HEK293 (cell line): ENCODE data around the gene MUC5AC.

Source experiments
- CTCF ChIA-PET: fragments of 350-600 bp; formaldehyde crosslinking; extraction: SDS; loops from one replicate; lab custom pipeline; 2021; ENCODE audit warnings: antibody characterized with exemption; lab: Yijun Ruan, JAX
- POLR2A ChIA-PET: fragments of 300-600 bp; formaldehyde crosslinking; extraction: SDS; loops from one replicate; lab custom pipeline; 2020; ENCODE audit warnings: antibody characterized with exemption, inconsistent platforms; lab: Yijun Ruan, JAX
- H3K27ac ChIP-seq: fragments of 200-500 bp; sonication (Bioruptor generic); 2 replicates; pipeline ENCODE4 v1.5.1; 2014; ENCODE audit warnings: low read depth, low read length, control low read depth, inconsistent platforms; ENCODE audit errors: extremely low read depth
- H3K36me3 ChIP-seq, 2 experiments: fragments of 200-500 bp in 1 of 2; sonication (Bioruptor generic) in 1 of 2; 1 replicate in 1 of 2; 2 replicates in 1 of 2; pipeline ENCODE4 v1.5.1; 2014 to 2017; ENCODE audit warnings: inconsistent platforms in 2 of 2, low read length in 2 of 2; ENCODE audit not compliant: control insufficient read depth in 2 of 2, insufficient read depth in 1 of 2
- H3K4me1 ChIP-seq: fragments of 200-500 bp; sonication (Bioruptor generic); 2 replicates; pipeline ENCODE4 v1.5.1; 2014; ENCODE audit warnings: mild to moderate bottlenecking, low read length, inconsistent platforms; ENCODE audit not compliant: control insufficient read depth, insufficient read depth
- H3K4me3 ChIP-seq: 2 replicates; pipeline ENCODE4 v1.5.1; 2011; ENCODE audit warnings: low read depth, mild to moderate bottlenecking, control low read depth, low read length, moderate library complexity
- H3K9me3 ChIP-seq: fragments of 200-500 bp; sonication (Bioruptor generic); 2 replicates; pipeline ENCODE4 v1.5.1; 2014; ENCODE audit warnings: low read depth, low read length, inconsistent platforms; ENCODE audit not compliant: control insufficient read depth, insufficient read depth
- ATF2 ChIP-seq: fragments of 450-650 bp; formaldehyde crosslinking; IDR thresholded peaks from 2 replicates; pipeline ENCODE4 v1.5.1; 2016; ENCODE audit warnings: missing biosample characterization, missing genetic modification characterization, low read depth
- IKZF3 ChIP-seq: fragments of 450-650 bp; IDR thresholded peaks from 2 replicates; pipeline ENCODE4 v1.5.0; 2018; ENCODE audit warnings: missing biosample characterization, mild to moderate bottlenecking, missing genetic modification characterization, moderate library complexity
- OSR2 ChIP-seq: fragments of 450-650 bp; formaldehyde crosslinking; IDR thresholded peaks from 2 replicates; pipeline ENCODE4 v1.5.1; 2016; ENCODE audit warnings: missing biosample characterization, missing genetic modification characterization
- PBX3 ChIP-seq: sonication (generic); formaldehyde crosslinking; IDR thresholded peaks from 2 replicates; pipeline ENCODE4 v1.8.1; 2022; ENCODE audit warnings: mild to moderate bottlenecking, moderate library complexity, missing genetic modification reagents
- PRDM2 ChIP-seq: fragments of 450-650 bp; formaldehyde crosslinking; IDR thresholded peaks from 2 replicates; pipeline ENCODE4 v1.5.1; 2016; ENCODE audit warnings: missing biosample characterization, missing genetic modification characterization, borderline replicate concordance
- SP3 ChIP-seq: fragments of 450-650 bp; formaldehyde crosslinking; IDR thresholded peaks from 2 replicates; pipeline ENCODE4 v1.5.1; 2016; ENCODE audit warnings: missing biosample characterization, missing genetic modification characterization
- YY1 ChIP-seq: fragments of 450-650 bp; formaldehyde crosslinking; IDR thresholded peaks from 2 replicates; pipeline ENCODE4 v1.5.1; 2018; ENCODE audit warnings: missing biosample characterization, missing genetic modification characterization
- ZBTB1 ChIP-seq: fragments of 450-650 bp; formaldehyde crosslinking; IDR thresholded peaks from 2 replicates; pipeline ENCODE4 v1.5.1; 2016; ENCODE audit warnings: missing biosample characterization, missing genetic modification characterization
- ZBTB21 ChIP-seq: fragments of 450-650 bp; formaldehyde crosslinking; IDR thresholded peaks from 2 replicates; pipeline ENCODE4 v1.5.1; 2017; ENCODE audit warnings: missing biosample characterization, missing genetic modification characterization
- ZBTB26 ChIP-seq: fragments of 450-650 bp; formaldehyde crosslinking; optimal IDR thresholded peaks from 2 replicates; pipeline ENCODE3; 2016; ENCODE audit warnings: missing biosample characterization, mild to moderate bottlenecking, missing genetic modification characterization
- ZIC2 ChIP-seq: fragments of 450-650 bp; formaldehyde crosslinking; IDR thresholded peaks from 2 replicates; pipeline ENCODE4 v1.5.1; 2016; ENCODE audit warnings: missing biosample characterization, missing genetic modification characterization
- ZNF112 ChIP-seq: fragments of 450-650 bp; formaldehyde crosslinking; IDR thresholded peaks from 2 replicates; pipeline ENCODE4 v1.5.0; 2017; ENCODE audit warnings: missing biosample characterization, missing genetic modification characterization
- ZNF140 ChIP-seq: fragments of 450-650 bp; formaldehyde crosslinking; IDR thresholded peaks from 2 replicates; pipeline ENCODE4 v1.5.1; 2016; ENCODE audit warnings: missing biosample characterization, missing genetic modification characterization
- ZNF148 ChIP-seq: fragments of 450-650 bp; formaldehyde crosslinking; IDR thresholded peaks from 2 replicates; pipeline ENCODE4 v1.5.0; 2017; ENCODE audit warnings: missing biosample characterization, missing genetic modification characterization, borderline replicate concordance
- ZNF19 ChIP-seq: fragments of 450-650 bp; formaldehyde crosslinking; IDR thresholded peaks from 2 replicates; pipeline ENCODE4; 2016; ENCODE audit warnings: missing biosample characterization, missing genetic modification characterization, low read depth
- ZNF202 ChIP-seq: fragments of 450-650 bp; formaldehyde crosslinking; IDR thresholded peaks from 2 replicates; pipeline ENCODE4 v1.5.1; 2016; ENCODE audit warnings: missing biosample characterization, missing genetic modification characterization, borderline replicate concordance
- ZNF239 ChIP-seq: fragments of 450-650 bp; formaldehyde crosslinking; IDR thresholded peaks from 2 replicates; pipeline ENCODE4 v1.5.1; 2016; ENCODE audit warnings: missing biosample characterization, missing genetic modification characterization
- ZNF510 ChIP-seq: fragments of 450-650 bp; formaldehyde crosslinking; IDR thresholded peaks from 2 replicates; pipeline ENCODE4 v1.5.1; 2018; ENCODE audit warnings: mild to moderate bottlenecking, missing genetic modification characterization, missing biosample characterization; ENCODE audit not compliant: insufficient replicate concordance
- ZNF521 ChIP-seq: fragments of 450-650 bp; formaldehyde crosslinking; IDR thresholded peaks from 2 replicates; pipeline ENCODE4 v1.5.1; 2017; ENCODE audit warnings: missing biosample characterization, mild to moderate bottlenecking, missing genetic modification characterization
- ZNF555 ChIP-seq: fragments of 450-650 bp; formaldehyde crosslinking; conservative IDR thresholded peaks from 2 replicates; pipeline ENCODE4 v1.5.1; 2017; ENCODE audit warnings: missing biosample characterization, mild to moderate bottlenecking, missing genetic modification characterization, inconsistent platforms
- ZNF600 ChIP-seq: fragments of 450-650 bp; formaldehyde crosslinking; IDR thresholded peaks from 2 replicates; pipeline ENCODE4 v1.5.1; 2016; ENCODE audit warnings: missing biosample characterization, missing genetic modification characterization
- ZNF624 ChIP-seq: fragments of 450-650 bp; formaldehyde crosslinking; IDR thresholded peaks from 2 replicates; pipeline ENCODE4 v1.5.1; 2017; ENCODE audit warnings: missing biosample characterization, missing genetic modification characterization
- ZNF654 ChIP-seq: fragments of 450-650 bp; formaldehyde crosslinking; IDR thresholded peaks from 2 replicates; pipeline ENCODE4 v1.5.1; 2016; ENCODE audit warnings: low read depth, missing biosample characterization, missing genetic modification characterization
- ZNF707 ChIP-seq: fragments of 450-650 bp; formaldehyde crosslinking; IDR thresholded peaks from 2 replicates; pipeline ENCODE4 v1.5.1; 2016; ENCODE audit warnings: missing biosample characterization, missing genetic modification characterization

Gene MUC5AC

GRCh38 chr11:1156506-1157340, 1.0 kb upstream of the MUC5AC start:
- no peak for TF ChIP-seq ZNF654 (tag by site-specific recombination)
- no peak for TF ChIP-seq ZBTB1
- no peak for TF ChIP-seq ZNF148 (tag by site-specific recombination)
- TF ChIP-seq ZBTB26 (tag by site-specific recombination) = no peak
- TF ChIP-seq ZNF112 (tag by site-specific recombination) = no peak
- TF ChIP-seq ZNF600 (tag by site-specific recombination) = no peak
- TF ChIP-seq ZNF707 (tag by site-specific recombination) = no peak
- TF ChIP-seq PBX3 (CRISPR knock-in tag) = no peak
- no peak for TF ChIP-seq ZNF140
- TF ChIP-seq OSR2 = no peak
- TF ChIP-seq ZNF624 (tag by site-specific recombination) = no peak
- no peak for TF ChIP-seq ZNF555
- no peak for TF ChIP-seq ZNF202
- no peak for TF ChIP-seq ZNF510 (tag by site-specific recombination)
- no peak for TF ChIP-seq ZNF19 (tag by site-specific recombination)
- TF ChIP-seq ZNF239 = no peak
- no peak for TF ChIP-seq SP3 (tag by site-specific recombination)
- Histone ChIP-seq H3K27ac (no peak overlapping the region), H3K4me1 (no peaks in the 10 kb centered on the region), H3K9me3 (no peaks in the 10 kb centered on the region), H3K4me3 (no peak overlapping the region), H3K36me3 (no peaks in the 10 kb centered on the region)
- ChIA-PET POLR2A (no interaction called here), CTCF (interaction anchor here (0.7 kb wide), 1 partner anchor 494 kb away, joined by 4 read pairs; no protein-coding TSS in a partner anchor)

- CTCF ChIA-PET = no interaction called here
- Histone ChIP-seq H3K4me1 (no peaks in the 10 kb centered on the region), H3K27ac (no peak overlapping the region), H3K9me3 (no peaks in the 10 kb centered on the region), H3K4me3 (no peak overlapping the region), H3K36me3 (no peaks in the 10 kb centered on the region)
- POLR2A ChIA-PET = no interaction called here
- TF ChIP-seq ZNF521 (no peak), ZBTB21 (tag by site-specific recombination) (no peak), YY1 (no peak), PRDM2 (tag by site-specific recombination) (no peak), ZNF510 (tag by site-specific recombination) (no peak), IKZF3 (tag by site-specific recombination) (no peak), ATF2 (tag by site-specific recombination) (no peak), ZIC2 (tag by site-specific recombination) (no peak)
These were observed 460 bp upstream of the MUC5AC start for GRCh38 chr11:1157341-1157644.
